DND-41 (cell line): ENCODE measurements around the gene RHOU.

ENCODE experiments used
- EZH2 ChIP-seq: IDR thresholded peaks from 3 replicates; pipeline ENCODE4 v1.6.1; 2012; ENCODE audit warnings: borderline replicate concordance, low read depth, mild to moderate bottlenecking, moderate library complexity, low read length, inconsistent platforms; ENCODE audit not compliant: severe bottlenecking
- TF ChIP-seq, protein P1 (sequence below): IDR thresholded peaks from 2 replicates; pipeline ENCODE4 v1.5.1; 2012; ENCODE audit warnings: borderline replicate concordance, low read length, moderate library complexity, mild to moderate bottlenecking; ENCODE audit not compliant: poor library complexity, severe bottlenecking; ENCODE audit errors: extremely low read depth

DNA sequence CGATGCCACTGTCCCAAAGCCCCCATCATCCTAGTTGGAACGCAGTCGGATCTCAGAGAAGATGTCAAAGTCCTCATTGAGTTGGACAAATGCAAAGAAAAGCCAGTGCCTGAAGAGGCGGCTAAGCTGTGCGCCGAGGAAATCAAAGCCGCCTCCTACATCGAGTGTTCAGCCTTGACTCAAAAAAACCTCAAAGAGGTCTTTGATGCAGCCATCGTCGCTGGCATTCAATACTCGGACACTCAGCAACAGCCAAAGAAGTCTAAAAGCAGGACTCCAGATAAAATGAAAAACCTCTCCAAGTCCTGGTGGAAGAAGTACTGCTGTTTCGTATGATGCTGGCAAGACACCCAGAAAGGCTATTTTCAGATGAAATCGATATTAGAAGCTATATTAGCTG is 8.1 kb downstream of the RHOU start:
- TF ChIP-seq, protein P1, sequence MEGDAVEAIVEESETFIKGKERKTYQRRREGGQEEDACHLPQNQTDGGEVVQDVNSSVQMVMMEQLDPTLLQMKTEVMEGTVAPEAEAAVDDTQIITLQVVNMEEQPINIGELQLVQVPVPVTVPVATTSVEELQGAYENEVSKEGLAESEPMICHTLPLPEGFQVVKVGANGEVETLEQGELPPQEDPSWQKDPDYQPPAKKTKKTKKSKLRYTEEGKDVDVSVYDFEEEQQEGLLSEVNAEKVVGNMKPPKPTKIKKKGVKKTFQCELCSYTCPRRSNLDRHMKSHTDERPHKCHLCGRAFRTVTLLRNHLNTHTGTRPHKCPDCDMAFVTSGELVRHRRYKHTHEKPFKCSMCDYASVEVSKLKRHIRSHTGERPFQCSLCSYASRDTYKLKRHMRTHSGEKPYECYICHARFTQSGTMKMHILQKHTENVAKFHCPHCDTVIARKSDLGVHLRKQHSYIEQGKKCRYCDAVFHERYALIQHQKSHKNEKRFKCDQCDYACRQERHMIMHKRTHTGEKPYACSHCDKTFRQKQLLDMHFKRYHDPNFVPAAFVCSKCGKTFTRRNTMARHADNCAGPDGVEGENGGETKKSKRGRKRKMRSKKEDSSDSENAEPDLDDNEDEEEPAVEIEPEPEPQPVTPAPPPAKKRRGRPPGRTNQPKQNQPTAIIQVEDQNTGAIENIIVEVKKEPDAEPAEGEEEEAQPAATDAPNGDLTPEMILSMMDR, result no peak
- no peak for TF ChIP-seq EZH2
